GM23338 (cell line): ENCODE results near the gene WWOX. TPM values are rescaled to one million over a fixed set of nuclear protein-coding genes. Genes with fewer than 3 reads are reported as not detected.

Source experiments
- ATAC-seq: fragments of 200-7000 bp; cut with Tn5 transposase; 3 replicates; pipeline ENCODE4 v1.9.1; 2020
- DNase-seq: peaks from one replicate; pipeline ENCODE4 v3.0.0-alpha.2; 2015; ENCODE audit warnings: low spot score
- H2AFZ ChIP-seq: fragments of 200-600 bp; sonication (generic); 2 replicates; pipeline ENCODE4 v1.8.0; 2016; ENCODE audit warnings: antibody characterized with exemption, mild to moderate bottlenecking, moderate library complexity
- H3F3A ChIP-seq: fragments of 200-600 bp; sonication (generic); replicated peaks from 2 replicates; pipeline ENCODE4 v1.8.0; 2017; ENCODE audit warnings: antibody characterized with exemption, mixed run types, low read depth
- H3K27ac ChIP-seq: fragments of 200-600 bp; sonication (generic); 2 replicates; pipeline ENCODE4 v1.6.1; 2016; ENCODE audit warnings: low read depth
- H3K27me3 ChIP-seq: fragments of 200-600 bp; sonication (generic); 2 replicates; pipeline ENCODE4 v1.8.0; 2016; ENCODE audit warnings: mild to moderate bottlenecking, mixed run types, moderate library complexity; ENCODE audit not compliant: insufficient read depth
- H3K36me3 ChIP-seq: fragments of 200-600 bp; sonication (generic); 2 replicates; pipeline ENCODE4 v1.8.0; 2016; ENCODE audit warnings: mild to moderate bottlenecking; ENCODE audit not compliant: insufficient read depth
- H3K4me1 ChIP-seq: fragments of 200-600 bp; sonication (generic); 2 replicates; pipeline ENCODE4 v1.8.0; 2016; ENCODE audit warnings: mild to moderate bottlenecking, moderate library complexity; ENCODE audit not compliant: insufficient read depth
- H3K4me2 ChIP-seq: fragments of 200-600 bp; sonication (generic); 2 replicates; pipeline ENCODE4 v1.7.1; 2017; ENCODE audit warnings: mixed run types
- H3K4me3 ChIP-seq: fragments of 200-600 bp; sonication (generic); 2 replicates; pipeline ENCODE4 v1.6.1; 2016; ENCODE audit warnings: mixed run types
- H3K79me2 ChIP-seq: fragments of 200-600 bp; sonication (generic); replicated peaks from 2 replicates; pipeline ENCODE4 v1.8.0; 2017; ENCODE audit warnings: mild to moderate bottlenecking; ENCODE audit not compliant: insufficient read depth
- H3K9me2 ChIP-seq: fragments of 200-600 bp; sonication (generic); 2 replicates; pipeline ENCODE4 v1.8.0; 2017; ENCODE audit not compliant: insufficient read depth
- H4K20me1 ChIP-seq: fragments of 200-600 bp; sonication (generic); replicated peaks from 2 replicates; pipeline ENCODE4 v1.8.0; 2017; ENCODE audit warnings: mild to moderate bottlenecking; ENCODE audit not compliant: insufficient read depth
- H3K27ac Mint-ChIP-seq: 2 replicates; pipeline ENCODE4 v1.8.0; 2020; ENCODE audit warnings: inconsistent platforms, mild to moderate bottlenecking, moderate library complexity, mixed read lengths
- H3K27me3 Mint-ChIP-seq: 3 replicates; pipeline ENCODE4 v1.8.0; 2022; ENCODE audit warnings: low read depth, mild to moderate bottlenecking, moderate library complexity, mixed read lengths, inconsistent platforms; ENCODE audit not compliant: insufficient read depth, poor library complexity
- H3K36me3 Mint-ChIP-seq: 3 replicates; pipeline ENCODE4 v1.8.0; 2021; ENCODE audit warnings: low read depth, mild to moderate bottlenecking, inconsistent platforms, moderate library complexity, mixed read lengths
- H3K4me1 Mint-ChIP-seq: 3 replicates; pipeline ENCODE4 v1.8.0; 2020; ENCODE audit warnings: mild to moderate bottlenecking, inconsistent platforms, mixed read lengths
- H3K4me3 Mint-ChIP-seq: 3 replicates; pipeline ENCODE4 v1.8.0; 2021; ENCODE audit warnings: moderate library complexity, mild to moderate bottlenecking, inconsistent platforms, mixed read lengths
- H3K9me3 Mint-ChIP-seq: 3 replicates; pipeline ENCODE4 v1.8.0; 2020; ENCODE audit warnings: moderate library complexity, mild to moderate bottlenecking, inconsistent platforms, mixed read lengths
- CREB1 ChIP-seq: fragments of 250-450 bp; sonication (Bioruptor Pico); IDR thresholded peaks from 2 replicates; pipeline ENCODE4 v1.5.0; 2020; ENCODE audit warnings: low read depth, mild to moderate bottlenecking, moderate library complexity
- EZH2 ChIP-seq: fragments of 200-600 bp; sonication (generic); IDR thresholded peaks from one replicate; pipeline ENCODE4 v1.8.0; 2017; ENCODE audit warnings: antibody characterized with exemption, mild to moderate bottlenecking, low read depth; ENCODE audit not compliant: unreplicated experiment
- EZH2phosphoT487 ChIP-seq: fragments of 200-600 bp; sonication (generic); IDR thresholded peaks from one replicate; pipeline ENCODE4 v1.8.1; 2018; ENCODE audit warnings: antibody characterized with exemption; ENCODE audit not compliant: unreplicated experiment
- JUNB ChIP-seq: IDR thresholded peaks from one replicate; pipeline ENCODE4 v1.6.1; 2016; ENCODE audit warnings: antibody characterized with exemption; ENCODE audit not compliant: unreplicated experiment
- NANOG ChIP-seq: IDR thresholded peaks from 2 replicates; pipeline ENCODE4 v1.6.1; 2016; ENCODE audit warnings: antibody characterized with exemption, borderline replicate concordance
- POLR2AphosphoS5 ChIP-seq: IDR thresholded peaks from 2 replicates; pipeline ENCODE4 v1.6.1; 2016; ENCODE audit warnings: antibody characterized with exemption, low read depth
- STAT1 ChIP-seq: IDR thresholded peaks from one replicate; pipeline ENCODE4 v1.6.1; 2016; ENCODE audit warnings: antibody characterized with exemption; ENCODE audit not compliant: unreplicated experiment
- ZNF114 ChIP-seq: fragments of 250-450 bp; sonication (Bioruptor Pico); IDR thresholded peaks from 2 replicates; pipeline ENCODE4 v1.5.0; 2020; ENCODE audit warnings: mild to moderate bottlenecking, moderate library complexity
- ZNF331 ChIP-seq: fragments of 250-450 bp; sonication (Bioruptor Pico); IDR thresholded peaks from 2 replicates; pipeline ENCODE4 v1.5.0; 2020; ENCODE audit warnings: low read depth, mild to moderate bottlenecking, moderate library complexity
- polyA plus RNA-seq: library from polyadenylated mRNA; unstranded; fragments of >200 nt; fragmentation: Nextera tagmentation; extraction: Ambion mirVana; gene quantifications from 2 replicates; pipeline ENCODE4 v1.2.1, GENCODE V29; 2016
- total RNA-seq: library from RNA; depleted of rRNA; stranded (reverse); fragments of >200 nt; shearing (Covaris generic); gene quantifications from 2 replicates; pipeline ENCODE4 v1.2.3, GENCODE V29; 2014
- TF ChIP-seq, protein P1 (sequence below), 2 experiments: fragments of 200-600 bp in 1 of 2; sonication (generic) in 1 of 2; conservative IDR thresholded peaks; 2 replicates each; pipeline versions ENCODE4 v1.5.1 to v1.6.1; 2016 to 2017; ENCODE audit warnings: antibody characterized with exemption in 2 of 2, low read depth in 2 of 2, mild to moderate bottlenecking in 2 of 2, moderate library complexity in 1 of 2
- TF ChIP-seq, protein P2 (sequence below): IDR thresholded peaks from one replicate; pipeline ENCODE4 v1.6.1; 2018; ENCODE audit warnings: antibody characterized with exemption; ENCODE audit not compliant: unreplicated experiment
- TF ChIP-seq, protein P3 (sequence below): fragments of 250-450 bp; sonication (Bioruptor Pico); IDR thresholded peaks from 2 replicates; pipeline ENCODE4 v1.5.0; 2020; ENCODE audit warnings: mild to moderate bottlenecking, moderate library complexity
- TF ChIP-seq, protein P4 (sequence below): IDR thresholded peaks from 2 replicates; pipeline ENCODE4 v1.6.1; 2016; ENCODE audit warnings: antibody characterized with exemption

Gene WWOX
- total and polyA plus RNA-seq, 2 experiments from 2014 or later: 10.0 to 19.3 TPM

DNA sequence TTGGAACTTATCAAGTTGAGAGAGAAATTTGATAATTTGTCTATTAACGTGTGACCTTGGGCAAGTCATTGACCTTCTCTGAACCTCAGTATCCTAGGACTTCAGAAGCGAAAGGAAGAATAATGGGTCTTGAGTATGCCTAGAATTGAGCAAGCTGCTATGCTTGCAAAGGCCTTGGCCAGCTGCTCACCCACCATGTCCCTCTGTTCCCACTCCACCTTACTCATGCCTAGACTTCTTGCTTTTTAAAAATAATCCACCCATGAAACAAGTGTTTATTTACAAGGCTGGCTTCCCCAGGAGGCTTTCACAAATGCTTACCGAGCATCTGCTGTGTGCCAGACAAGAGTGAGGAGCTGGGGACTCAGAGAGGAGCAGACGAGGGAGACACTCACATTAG lies 910.4 kb downstream of the WWOX start:
- Histone ChIP-seq H3K4me3 (no peak overlapping the region), H3K4me2 (no peak overlapping the region), H3K27me3 (no peaks in the 10 kb centered on the region), H3K27ac (no peak overlapping the region), H3K79me2 (no peaks in the 10 kb centered on the region), H2AFZ (no peak overlapping the region), H3K36me3 (no peaks in the 10 kb centered on the region), H3K9me2 (no peaks in the 10 kb centered on the region), H3K4me1 (no peaks in the 10 kb centered on the region), H3F3A (no peaks in the 10 kb centered on the region), H4K20me1 (no peaks in the 10 kb centered on the region)
- Mint-ChIP-seq H3K27ac (no peak overlapping the region), H3K4me1 (peaks cover 3% of the 10 kb centered on the region; the same call in 1 of the 3 replicates), H3K9me3 (no peaks in the 10 kb centered on the region; the same call in 2 of the 3 replicates), H3K4me3 (no peak overlapping the region), H3K36me3 (no peaks in the 10 kb centered on the region), H3K27me3 (peaks cover 4% of the 10 kb centered on the region)
- ATAC-seq (no peak), DNase-seq (no peak)
- TF ChIP-seq ZNF114 (CRISPR knock-in tag) (no peak), ZNF331 (CRISPR knock-in tag) (no peak), EZH2 (no peak), POLR2AphosphoS5 (no peak), CREB1 (no peak), NANOG (no peak), EZH2phosphoT487 (no peak), JUNB (no peak), STAT1 (no peak)
- TF ChIP-seq, protein P1, sequence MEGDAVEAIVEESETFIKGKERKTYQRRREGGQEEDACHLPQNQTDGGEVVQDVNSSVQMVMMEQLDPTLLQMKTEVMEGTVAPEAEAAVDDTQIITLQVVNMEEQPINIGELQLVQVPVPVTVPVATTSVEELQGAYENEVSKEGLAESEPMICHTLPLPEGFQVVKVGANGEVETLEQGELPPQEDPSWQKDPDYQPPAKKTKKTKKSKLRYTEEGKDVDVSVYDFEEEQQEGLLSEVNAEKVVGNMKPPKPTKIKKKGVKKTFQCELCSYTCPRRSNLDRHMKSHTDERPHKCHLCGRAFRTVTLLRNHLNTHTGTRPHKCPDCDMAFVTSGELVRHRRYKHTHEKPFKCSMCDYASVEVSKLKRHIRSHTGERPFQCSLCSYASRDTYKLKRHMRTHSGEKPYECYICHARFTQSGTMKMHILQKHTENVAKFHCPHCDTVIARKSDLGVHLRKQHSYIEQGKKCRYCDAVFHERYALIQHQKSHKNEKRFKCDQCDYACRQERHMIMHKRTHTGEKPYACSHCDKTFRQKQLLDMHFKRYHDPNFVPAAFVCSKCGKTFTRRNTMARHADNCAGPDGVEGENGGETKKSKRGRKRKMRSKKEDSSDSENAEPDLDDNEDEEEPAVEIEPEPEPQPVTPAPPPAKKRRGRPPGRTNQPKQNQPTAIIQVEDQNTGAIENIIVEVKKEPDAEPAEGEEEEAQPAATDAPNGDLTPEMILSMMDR (conservative IDR thresholded peaks at IDR 0.05; ENCODE audit: low read depth in 2 of 2): no peak
- TF ChIP-seq, protein P2, sequence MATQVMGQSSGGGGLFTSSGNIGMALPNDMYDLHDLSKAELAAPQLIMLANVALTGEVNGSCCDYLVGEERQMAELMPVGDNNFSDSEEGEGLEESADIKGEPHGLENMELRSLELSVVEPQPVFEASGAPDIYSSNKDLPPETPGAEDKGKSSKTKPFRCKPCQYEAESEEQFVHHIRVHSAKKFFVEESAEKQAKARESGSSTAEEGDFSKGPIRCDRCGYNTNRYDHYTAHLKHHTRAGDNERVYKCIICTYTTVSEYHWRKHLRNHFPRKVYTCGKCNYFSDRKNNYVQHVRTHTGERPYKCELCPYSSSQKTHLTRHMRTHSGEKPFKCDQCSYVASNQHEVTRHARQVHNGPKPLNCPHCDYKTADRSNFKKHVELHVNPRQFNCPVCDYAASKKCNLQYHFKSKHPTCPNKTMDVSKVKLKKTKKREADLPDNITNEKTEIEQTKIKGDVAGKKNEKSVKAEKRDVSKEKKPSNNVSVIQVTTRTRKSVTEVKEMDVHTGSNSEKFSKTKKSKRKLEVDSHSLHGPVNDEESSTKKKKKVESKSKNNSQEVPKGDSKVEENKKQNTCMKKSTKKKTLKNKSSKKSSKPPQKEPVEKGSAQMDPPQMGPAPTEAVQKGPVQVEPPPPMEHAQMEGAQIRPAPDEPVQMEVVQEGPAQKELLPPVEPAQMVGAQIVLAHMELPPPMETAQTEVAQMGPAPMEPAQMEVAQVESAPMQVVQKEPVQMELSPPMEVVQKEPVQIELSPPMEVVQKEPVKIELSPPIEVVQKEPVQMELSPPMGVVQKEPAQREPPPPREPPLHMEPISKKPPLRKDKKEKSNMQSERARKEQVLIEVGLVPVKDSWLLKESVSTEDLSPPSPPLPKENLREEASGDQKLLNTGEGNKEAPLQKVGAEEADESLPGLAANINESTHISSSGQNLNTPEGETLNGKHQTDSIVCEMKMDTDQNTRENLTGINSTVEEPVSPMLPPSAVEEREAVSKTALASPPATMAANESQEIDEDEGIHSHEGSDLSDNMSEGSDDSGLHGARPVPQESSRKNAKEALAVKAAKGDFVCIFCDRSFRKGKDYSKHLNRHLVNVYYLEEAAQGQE: no peak
- TF ChIP-seq, protein P3, sequence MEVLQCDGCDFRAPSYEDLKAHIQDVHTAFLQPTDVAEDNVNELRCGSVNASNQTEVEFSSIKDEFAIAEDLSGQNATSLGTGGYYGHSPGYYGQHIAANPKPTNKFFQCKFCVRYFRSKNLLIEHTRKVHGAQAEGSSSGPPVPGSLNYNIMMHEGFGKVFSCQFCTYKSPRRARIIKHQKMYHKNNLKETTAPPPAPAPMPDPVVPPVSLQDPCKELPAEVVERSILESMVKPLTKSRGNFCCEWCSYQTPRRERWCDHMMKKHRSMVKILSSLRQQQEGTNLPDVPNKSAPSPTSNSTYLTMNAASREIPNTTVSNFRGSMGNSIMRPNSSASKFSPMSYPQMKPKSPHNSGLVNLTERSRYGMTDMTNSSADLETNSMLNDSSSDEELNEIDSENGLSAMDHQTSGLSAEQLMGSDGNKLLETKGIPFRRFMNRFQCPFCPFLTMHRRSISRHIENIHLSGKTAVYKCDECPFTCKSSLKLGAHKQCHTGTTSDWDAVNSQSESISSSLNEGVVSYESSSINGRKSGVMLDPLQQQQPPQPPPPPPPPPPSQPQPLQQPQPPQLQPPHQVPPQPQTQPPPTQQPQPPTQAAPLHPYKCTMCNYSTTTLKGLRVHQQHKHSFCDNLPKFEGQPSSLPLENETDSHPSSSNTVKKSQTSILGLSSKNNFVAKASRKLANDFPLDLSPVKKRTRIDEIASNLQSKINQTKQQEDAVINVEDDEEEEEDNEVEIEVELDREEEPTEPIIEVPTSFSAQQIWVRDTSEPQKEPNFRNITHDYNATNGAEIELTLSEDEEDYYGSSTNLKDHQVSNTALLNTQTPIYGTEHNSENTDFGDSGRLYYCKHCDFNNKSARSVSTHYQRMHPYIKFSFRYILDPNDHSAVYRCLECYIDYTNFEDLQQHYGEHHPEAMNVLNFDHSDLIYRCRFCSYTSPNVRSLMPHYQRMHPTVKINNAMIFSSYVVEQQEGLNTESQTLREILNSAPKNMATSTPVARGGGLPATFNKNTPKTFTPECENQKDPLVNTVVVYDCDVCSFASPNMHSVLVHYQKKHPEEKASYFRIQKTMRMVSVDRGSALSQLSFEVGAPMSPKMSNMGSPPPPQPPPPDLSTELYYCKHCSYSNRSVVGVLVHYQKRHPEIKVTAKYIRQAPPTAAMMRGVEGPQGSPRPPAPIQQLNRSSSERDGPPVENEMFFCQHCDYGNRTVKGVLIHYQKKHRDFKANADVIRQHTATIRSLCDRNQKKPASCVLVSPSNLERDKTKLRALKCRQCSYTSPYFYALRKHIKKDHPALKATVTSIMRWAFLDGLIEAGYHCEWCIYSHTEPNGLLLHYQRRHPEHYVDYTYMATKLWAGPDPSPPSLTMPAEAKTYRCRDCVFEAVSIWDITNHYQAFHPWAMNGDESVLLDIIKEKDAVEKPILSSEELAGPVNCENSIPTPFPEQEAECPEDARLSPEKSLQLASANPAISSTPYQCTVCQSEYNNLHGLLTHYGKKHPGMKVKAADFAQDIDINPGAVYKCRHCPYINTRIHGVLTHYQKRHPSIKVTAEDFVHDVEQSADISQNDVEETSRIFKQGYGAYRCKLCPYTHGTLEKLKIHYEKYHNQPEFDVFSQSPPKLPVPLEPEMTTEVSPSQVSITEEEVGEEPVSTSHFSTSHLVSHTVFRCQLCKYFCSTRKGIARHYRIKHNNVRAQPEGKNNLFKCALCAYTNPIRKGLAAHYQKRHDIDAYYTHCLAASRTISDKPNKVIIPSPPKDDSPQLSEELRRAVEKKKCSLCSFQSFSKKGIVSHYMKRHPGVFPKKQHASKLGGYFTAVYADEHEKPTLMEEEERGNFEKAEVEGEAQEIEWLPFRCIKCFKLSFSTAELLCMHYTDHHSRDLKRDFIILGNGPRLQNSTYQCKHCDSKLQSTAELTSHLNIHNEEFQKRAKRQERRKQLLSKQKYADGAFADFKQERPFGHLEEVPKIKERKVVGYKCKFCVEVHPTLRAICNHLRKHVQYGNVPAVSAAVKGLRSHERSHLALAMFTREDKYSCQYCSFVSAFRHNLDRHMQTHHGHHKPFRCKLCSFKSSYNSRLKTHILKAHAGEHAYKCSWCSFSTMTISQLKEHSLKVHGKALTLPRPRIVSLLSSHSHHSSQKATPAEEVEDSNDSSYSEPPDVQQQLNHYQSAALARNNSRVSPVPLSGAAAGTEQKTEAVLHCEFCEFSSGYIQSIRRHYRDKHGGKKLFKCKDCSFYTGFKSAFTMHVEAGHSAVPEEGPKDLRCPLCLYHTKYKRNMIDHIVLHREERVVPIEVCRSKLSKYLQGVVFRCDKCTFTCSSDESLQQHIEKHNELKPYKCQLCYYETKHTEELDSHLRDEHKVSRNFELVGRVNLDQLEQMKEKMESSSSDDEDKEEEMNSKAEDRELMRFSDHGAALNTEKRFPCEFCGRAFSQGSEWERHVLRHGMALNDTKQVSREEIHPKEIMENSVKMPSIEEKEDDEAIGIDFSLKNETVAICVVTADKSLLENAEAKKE (CRISPR knock-in tag): no peak
- TF ChIP-seq, protein P4, sequence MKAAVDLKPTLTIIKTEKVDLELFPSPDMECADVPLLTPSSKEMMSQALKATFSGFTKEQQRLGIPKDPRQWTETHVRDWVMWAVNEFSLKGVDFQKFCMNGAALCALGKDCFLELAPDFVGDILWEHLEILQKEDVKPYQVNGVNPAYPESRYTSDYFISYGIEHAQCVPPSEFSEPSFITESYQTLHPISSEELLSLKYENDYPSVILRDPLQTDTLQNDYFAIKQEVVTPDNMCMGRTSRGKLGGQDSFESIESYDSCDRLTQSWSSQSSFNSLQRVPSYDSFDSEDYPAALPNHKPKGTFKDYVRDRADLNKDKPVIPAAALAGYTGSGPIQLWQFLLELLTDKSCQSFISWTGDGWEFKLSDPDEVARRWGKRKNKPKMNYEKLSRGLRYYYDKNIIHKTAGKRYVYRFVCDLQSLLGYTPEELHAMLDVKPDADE: no peak
